GM23338 (cell line): ENCODE data around the gene SIX5. TPM values are rescaled to one million over a fixed set of nuclear protein-coding genes. Genes with fewer than 3 reads are reported as not detected.

Experiments used
- ATAC-seq: fragments of 200-7000 bp; cut with Tn5 transposase; 3 replicates; pipeline ENCODE4 v1.9.1; 2020
- DNase-seq: peaks from one replicate; pipeline ENCODE4 v3.0.0-alpha.2; 2015; ENCODE audit warnings: low spot score
- H2AFZ ChIP-seq: fragments of 200-600 bp; sonication (generic); 2 replicates; pipeline ENCODE4 v1.8.0; 2016; ENCODE audit warnings: antibody characterized with exemption, mild to moderate bottlenecking, moderate library complexity
- H3F3A ChIP-seq: fragments of 200-600 bp; sonication (generic); replicated peaks from 2 replicates; pipeline ENCODE4 v1.8.0; 2017; ENCODE audit warnings: antibody characterized with exemption, mixed run types, low read depth
- H3K27ac ChIP-seq: fragments of 200-600 bp; sonication (generic); 2 replicates; pipeline ENCODE4 v1.6.1; 2016; ENCODE audit warnings: low read depth
- H3K27me3 ChIP-seq: fragments of 200-600 bp; sonication (generic); 2 replicates; pipeline ENCODE4 v1.8.0; 2016; ENCODE audit warnings: mild to moderate bottlenecking, mixed run types, moderate library complexity; ENCODE audit not compliant: insufficient read depth
- H3K36me3 ChIP-seq: fragments of 200-600 bp; sonication (generic); 2 replicates; pipeline ENCODE4 v1.8.0; 2016; ENCODE audit warnings: mild to moderate bottlenecking; ENCODE audit not compliant: insufficient read depth
- H3K4me1 ChIP-seq: fragments of 200-600 bp; sonication (generic); 2 replicates; pipeline ENCODE4 v1.8.0; 2016; ENCODE audit warnings: mild to moderate bottlenecking, moderate library complexity; ENCODE audit not compliant: insufficient read depth
- H3K4me2 ChIP-seq: fragments of 200-600 bp; sonication (generic); 2 replicates; pipeline ENCODE4 v1.7.1; 2017; ENCODE audit warnings: mixed run types
- H3K4me3 ChIP-seq: fragments of 200-600 bp; sonication (generic); 2 replicates; pipeline ENCODE4 v1.6.1; 2016; ENCODE audit warnings: mixed run types
- H3K79me2 ChIP-seq: fragments of 200-600 bp; sonication (generic); replicated peaks from 2 replicates; pipeline ENCODE4 v1.8.0; 2017; ENCODE audit warnings: mild to moderate bottlenecking; ENCODE audit not compliant: insufficient read depth
- H3K9me2 ChIP-seq: fragments of 200-600 bp; sonication (generic); 2 replicates; pipeline ENCODE4 v1.8.0; 2017; ENCODE audit not compliant: insufficient read depth
- H4K20me1 ChIP-seq: fragments of 200-600 bp; sonication (generic); replicated peaks from 2 replicates; pipeline ENCODE4 v1.8.0; 2017; ENCODE audit warnings: mild to moderate bottlenecking; ENCODE audit not compliant: insufficient read depth
- H3K27ac Mint-ChIP-seq: 2 replicates; pipeline ENCODE4 v1.8.0; 2020; ENCODE audit warnings: inconsistent platforms, mild to moderate bottlenecking, moderate library complexity, mixed read lengths
- H3K27me3 Mint-ChIP-seq: 3 replicates; pipeline ENCODE4 v1.8.0; 2022; ENCODE audit warnings: low read depth, mild to moderate bottlenecking, moderate library complexity, mixed read lengths, inconsistent platforms; ENCODE audit not compliant: insufficient read depth, poor library complexity
- H3K36me3 Mint-ChIP-seq: 3 replicates; pipeline ENCODE4 v1.8.0; 2021; ENCODE audit warnings: low read depth, mild to moderate bottlenecking, inconsistent platforms, moderate library complexity, mixed read lengths
- H3K4me1 Mint-ChIP-seq: 3 replicates; pipeline ENCODE4 v1.8.0; 2020; ENCODE audit warnings: mild to moderate bottlenecking, inconsistent platforms, mixed read lengths
- H3K4me3 Mint-ChIP-seq: 3 replicates; pipeline ENCODE4 v1.8.0; 2021; ENCODE audit warnings: moderate library complexity, mild to moderate bottlenecking, inconsistent platforms, mixed read lengths
- H3K9me3 Mint-ChIP-seq: 3 replicates; pipeline ENCODE4 v1.8.0; 2020; ENCODE audit warnings: moderate library complexity, mild to moderate bottlenecking, inconsistent platforms, mixed read lengths
- CREB1 ChIP-seq: fragments of 250-450 bp; sonication (Bioruptor Pico); IDR thresholded peaks from 2 replicates; pipeline ENCODE4 v1.5.0; 2020; ENCODE audit warnings: low read depth, mild to moderate bottlenecking, moderate library complexity
- EZH2phosphoT487 ChIP-seq: fragments of 200-600 bp; sonication (generic); IDR thresholded peaks from one replicate; pipeline ENCODE4 v1.8.1; 2018; ENCODE audit warnings: antibody characterized with exemption; ENCODE audit not compliant: unreplicated experiment
- JUNB ChIP-seq: IDR thresholded peaks from one replicate; pipeline ENCODE4 v1.6.1; 2016; ENCODE audit warnings: antibody characterized with exemption; ENCODE audit not compliant: unreplicated experiment
- POLR2AphosphoS5 ChIP-seq: IDR thresholded peaks from 2 replicates; pipeline ENCODE4 v1.6.1; 2016; ENCODE audit warnings: antibody characterized with exemption, low read depth
- STAT1 ChIP-seq: IDR thresholded peaks from one replicate; pipeline ENCODE4 v1.6.1; 2016; ENCODE audit warnings: antibody characterized with exemption; ENCODE audit not compliant: unreplicated experiment
- ZNF331 ChIP-seq: fragments of 250-450 bp; sonication (Bioruptor Pico); IDR thresholded peaks from 2 replicates; pipeline ENCODE4 v1.5.0; 2020; ENCODE audit warnings: low read depth, mild to moderate bottlenecking, moderate library complexity
- polyA plus RNA-seq: library from polyadenylated mRNA; unstranded; fragments of >200 nt; fragmentation: Nextera tagmentation; extraction: Ambion mirVana; gene quantifications from 2 replicates; pipeline ENCODE4 v1.2.1, GENCODE V29; 2016
- total RNA-seq: library from RNA; depleted of rRNA; stranded (reverse); fragments of >200 nt; shearing (Covaris generic); gene quantifications from 2 replicates; pipeline ENCODE4 v1.2.3, GENCODE V29; 2014
- TF ChIP-seq, protein P1 (sequence below): IDR thresholded peaks from one replicate; pipeline ENCODE4 v1.6.1; 2018; ENCODE audit warnings: antibody characterized with exemption; ENCODE audit not compliant: unreplicated experiment
- TF ChIP-seq, protein P2 (sequence below), 2 experiments: fragments of 200-600 bp in 1 of 2; sonication (generic) in 1 of 2; conservative IDR thresholded peaks; 2 replicates each; pipeline versions ENCODE4 v1.5.1 to v1.6.1; 2016 to 2017; ENCODE audit warnings: antibody characterized with exemption in 2 of 2, low read depth in 2 of 2, mild to moderate bottlenecking in 2 of 2, moderate library complexity in 1 of 2
- TF ChIP-seq, protein P3 (sequence below): fragments of 250-450 bp; sonication (Bioruptor Pico); IDR thresholded peaks from 2 replicates; pipeline ENCODE4 v1.5.0; 2020; ENCODE audit warnings: mild to moderate bottlenecking, moderate library complexity

The SIX5 gene
- total and polyA plus RNA-seq, 2 experiments from 2014 or later = 10.1 to 22.6 TPM

DNA sequence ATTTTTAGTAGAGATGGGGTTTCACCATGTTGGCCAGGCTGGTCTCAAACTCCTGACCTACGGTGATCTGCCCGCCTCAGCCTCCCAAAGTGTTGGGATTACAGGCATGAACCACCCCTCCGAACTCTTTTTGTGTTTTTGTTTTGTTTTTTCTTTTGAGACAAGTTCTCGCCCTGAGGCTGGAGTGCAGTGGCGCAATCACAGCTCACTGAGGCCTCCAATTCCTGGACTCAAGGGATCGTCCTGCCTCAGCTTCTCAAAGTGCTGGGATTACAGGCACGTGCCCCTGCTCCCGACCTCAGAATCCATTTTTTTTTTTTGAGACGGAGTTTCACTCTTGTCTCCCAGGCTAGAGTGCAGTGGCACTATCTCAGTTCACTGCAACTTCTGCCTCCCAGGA, 11.4 kb downstream of the SIX5 start (continued):
- TF ChIP-seq, protein P1, sequence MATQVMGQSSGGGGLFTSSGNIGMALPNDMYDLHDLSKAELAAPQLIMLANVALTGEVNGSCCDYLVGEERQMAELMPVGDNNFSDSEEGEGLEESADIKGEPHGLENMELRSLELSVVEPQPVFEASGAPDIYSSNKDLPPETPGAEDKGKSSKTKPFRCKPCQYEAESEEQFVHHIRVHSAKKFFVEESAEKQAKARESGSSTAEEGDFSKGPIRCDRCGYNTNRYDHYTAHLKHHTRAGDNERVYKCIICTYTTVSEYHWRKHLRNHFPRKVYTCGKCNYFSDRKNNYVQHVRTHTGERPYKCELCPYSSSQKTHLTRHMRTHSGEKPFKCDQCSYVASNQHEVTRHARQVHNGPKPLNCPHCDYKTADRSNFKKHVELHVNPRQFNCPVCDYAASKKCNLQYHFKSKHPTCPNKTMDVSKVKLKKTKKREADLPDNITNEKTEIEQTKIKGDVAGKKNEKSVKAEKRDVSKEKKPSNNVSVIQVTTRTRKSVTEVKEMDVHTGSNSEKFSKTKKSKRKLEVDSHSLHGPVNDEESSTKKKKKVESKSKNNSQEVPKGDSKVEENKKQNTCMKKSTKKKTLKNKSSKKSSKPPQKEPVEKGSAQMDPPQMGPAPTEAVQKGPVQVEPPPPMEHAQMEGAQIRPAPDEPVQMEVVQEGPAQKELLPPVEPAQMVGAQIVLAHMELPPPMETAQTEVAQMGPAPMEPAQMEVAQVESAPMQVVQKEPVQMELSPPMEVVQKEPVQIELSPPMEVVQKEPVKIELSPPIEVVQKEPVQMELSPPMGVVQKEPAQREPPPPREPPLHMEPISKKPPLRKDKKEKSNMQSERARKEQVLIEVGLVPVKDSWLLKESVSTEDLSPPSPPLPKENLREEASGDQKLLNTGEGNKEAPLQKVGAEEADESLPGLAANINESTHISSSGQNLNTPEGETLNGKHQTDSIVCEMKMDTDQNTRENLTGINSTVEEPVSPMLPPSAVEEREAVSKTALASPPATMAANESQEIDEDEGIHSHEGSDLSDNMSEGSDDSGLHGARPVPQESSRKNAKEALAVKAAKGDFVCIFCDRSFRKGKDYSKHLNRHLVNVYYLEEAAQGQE = no peak

DNA sequence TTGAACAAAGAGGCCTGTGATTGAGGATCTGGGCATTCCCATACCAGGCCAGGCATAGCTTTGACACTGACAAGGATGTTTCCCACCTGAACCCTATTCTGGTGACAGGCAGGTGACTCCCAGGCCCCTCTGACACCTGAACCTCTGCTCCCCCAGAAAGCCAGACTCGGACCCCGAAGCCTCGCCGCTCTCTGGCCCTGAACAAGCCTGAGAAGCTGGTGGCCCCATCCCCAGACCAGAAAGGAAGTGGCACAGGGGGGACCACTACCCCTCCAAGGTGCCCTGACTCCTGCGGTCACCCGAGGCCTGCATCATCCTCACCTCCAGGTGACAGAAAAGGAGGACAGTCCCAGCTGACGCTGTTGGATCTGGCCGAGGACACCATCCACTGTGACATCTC, 14.7 kb downstream of the SIX5 start:
- TF ChIP-seq, protein P1 = no peak
- TF ChIP-seq JUNB (no peak), CREB1 (no peak), EZH2phosphoT487 (no peak), ZNF331 (CRISPR knock-in tag) (no peak), POLR2AphosphoS5 (no peak), STAT1 (no peak)
- TF ChIP-seq, protein P2, sequence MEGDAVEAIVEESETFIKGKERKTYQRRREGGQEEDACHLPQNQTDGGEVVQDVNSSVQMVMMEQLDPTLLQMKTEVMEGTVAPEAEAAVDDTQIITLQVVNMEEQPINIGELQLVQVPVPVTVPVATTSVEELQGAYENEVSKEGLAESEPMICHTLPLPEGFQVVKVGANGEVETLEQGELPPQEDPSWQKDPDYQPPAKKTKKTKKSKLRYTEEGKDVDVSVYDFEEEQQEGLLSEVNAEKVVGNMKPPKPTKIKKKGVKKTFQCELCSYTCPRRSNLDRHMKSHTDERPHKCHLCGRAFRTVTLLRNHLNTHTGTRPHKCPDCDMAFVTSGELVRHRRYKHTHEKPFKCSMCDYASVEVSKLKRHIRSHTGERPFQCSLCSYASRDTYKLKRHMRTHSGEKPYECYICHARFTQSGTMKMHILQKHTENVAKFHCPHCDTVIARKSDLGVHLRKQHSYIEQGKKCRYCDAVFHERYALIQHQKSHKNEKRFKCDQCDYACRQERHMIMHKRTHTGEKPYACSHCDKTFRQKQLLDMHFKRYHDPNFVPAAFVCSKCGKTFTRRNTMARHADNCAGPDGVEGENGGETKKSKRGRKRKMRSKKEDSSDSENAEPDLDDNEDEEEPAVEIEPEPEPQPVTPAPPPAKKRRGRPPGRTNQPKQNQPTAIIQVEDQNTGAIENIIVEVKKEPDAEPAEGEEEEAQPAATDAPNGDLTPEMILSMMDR (conservative IDR thresholded peaks at IDR 0.05; ENCODE audit: low read depth in 2 of 2) = no peak
- TF ChIP-seq, protein P3, sequence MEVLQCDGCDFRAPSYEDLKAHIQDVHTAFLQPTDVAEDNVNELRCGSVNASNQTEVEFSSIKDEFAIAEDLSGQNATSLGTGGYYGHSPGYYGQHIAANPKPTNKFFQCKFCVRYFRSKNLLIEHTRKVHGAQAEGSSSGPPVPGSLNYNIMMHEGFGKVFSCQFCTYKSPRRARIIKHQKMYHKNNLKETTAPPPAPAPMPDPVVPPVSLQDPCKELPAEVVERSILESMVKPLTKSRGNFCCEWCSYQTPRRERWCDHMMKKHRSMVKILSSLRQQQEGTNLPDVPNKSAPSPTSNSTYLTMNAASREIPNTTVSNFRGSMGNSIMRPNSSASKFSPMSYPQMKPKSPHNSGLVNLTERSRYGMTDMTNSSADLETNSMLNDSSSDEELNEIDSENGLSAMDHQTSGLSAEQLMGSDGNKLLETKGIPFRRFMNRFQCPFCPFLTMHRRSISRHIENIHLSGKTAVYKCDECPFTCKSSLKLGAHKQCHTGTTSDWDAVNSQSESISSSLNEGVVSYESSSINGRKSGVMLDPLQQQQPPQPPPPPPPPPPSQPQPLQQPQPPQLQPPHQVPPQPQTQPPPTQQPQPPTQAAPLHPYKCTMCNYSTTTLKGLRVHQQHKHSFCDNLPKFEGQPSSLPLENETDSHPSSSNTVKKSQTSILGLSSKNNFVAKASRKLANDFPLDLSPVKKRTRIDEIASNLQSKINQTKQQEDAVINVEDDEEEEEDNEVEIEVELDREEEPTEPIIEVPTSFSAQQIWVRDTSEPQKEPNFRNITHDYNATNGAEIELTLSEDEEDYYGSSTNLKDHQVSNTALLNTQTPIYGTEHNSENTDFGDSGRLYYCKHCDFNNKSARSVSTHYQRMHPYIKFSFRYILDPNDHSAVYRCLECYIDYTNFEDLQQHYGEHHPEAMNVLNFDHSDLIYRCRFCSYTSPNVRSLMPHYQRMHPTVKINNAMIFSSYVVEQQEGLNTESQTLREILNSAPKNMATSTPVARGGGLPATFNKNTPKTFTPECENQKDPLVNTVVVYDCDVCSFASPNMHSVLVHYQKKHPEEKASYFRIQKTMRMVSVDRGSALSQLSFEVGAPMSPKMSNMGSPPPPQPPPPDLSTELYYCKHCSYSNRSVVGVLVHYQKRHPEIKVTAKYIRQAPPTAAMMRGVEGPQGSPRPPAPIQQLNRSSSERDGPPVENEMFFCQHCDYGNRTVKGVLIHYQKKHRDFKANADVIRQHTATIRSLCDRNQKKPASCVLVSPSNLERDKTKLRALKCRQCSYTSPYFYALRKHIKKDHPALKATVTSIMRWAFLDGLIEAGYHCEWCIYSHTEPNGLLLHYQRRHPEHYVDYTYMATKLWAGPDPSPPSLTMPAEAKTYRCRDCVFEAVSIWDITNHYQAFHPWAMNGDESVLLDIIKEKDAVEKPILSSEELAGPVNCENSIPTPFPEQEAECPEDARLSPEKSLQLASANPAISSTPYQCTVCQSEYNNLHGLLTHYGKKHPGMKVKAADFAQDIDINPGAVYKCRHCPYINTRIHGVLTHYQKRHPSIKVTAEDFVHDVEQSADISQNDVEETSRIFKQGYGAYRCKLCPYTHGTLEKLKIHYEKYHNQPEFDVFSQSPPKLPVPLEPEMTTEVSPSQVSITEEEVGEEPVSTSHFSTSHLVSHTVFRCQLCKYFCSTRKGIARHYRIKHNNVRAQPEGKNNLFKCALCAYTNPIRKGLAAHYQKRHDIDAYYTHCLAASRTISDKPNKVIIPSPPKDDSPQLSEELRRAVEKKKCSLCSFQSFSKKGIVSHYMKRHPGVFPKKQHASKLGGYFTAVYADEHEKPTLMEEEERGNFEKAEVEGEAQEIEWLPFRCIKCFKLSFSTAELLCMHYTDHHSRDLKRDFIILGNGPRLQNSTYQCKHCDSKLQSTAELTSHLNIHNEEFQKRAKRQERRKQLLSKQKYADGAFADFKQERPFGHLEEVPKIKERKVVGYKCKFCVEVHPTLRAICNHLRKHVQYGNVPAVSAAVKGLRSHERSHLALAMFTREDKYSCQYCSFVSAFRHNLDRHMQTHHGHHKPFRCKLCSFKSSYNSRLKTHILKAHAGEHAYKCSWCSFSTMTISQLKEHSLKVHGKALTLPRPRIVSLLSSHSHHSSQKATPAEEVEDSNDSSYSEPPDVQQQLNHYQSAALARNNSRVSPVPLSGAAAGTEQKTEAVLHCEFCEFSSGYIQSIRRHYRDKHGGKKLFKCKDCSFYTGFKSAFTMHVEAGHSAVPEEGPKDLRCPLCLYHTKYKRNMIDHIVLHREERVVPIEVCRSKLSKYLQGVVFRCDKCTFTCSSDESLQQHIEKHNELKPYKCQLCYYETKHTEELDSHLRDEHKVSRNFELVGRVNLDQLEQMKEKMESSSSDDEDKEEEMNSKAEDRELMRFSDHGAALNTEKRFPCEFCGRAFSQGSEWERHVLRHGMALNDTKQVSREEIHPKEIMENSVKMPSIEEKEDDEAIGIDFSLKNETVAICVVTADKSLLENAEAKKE (CRISPR knock-in tag) = no peak
- Mint-ChIP-seq H3K36me3 (no peaks in the 10 kb centered on the region), H3K27ac (no peak overlapping the region), H3K4me1 (peaks cover 3% of the 10 kb centered on the region), H3K27me3 (peaks cover 16% of the 10 kb centered on the region), H3K9me3 (no peaks in the 10 kb centered on the region; the same call in 2 of the 3 replicates), H3K4me3 (no peak overlapping the region)
- Histone ChIP-seq H3K9me2 (no peaks in the 10 kb centered on the region), H2AFZ (no peak overlapping the region), H3K4me1 (peaks cover 3% of the 10 kb centered on the region; the same call in 1 of the 2 replicates), H3K4me3 (no peak overlapping the region), H3K27me3 (no peaks in the 10 kb centered on the region), H3K4me2 (no peak overlapping the region), H4K20me1 (no peaks in the 10 kb centered on the region), H3K79me2 (no peaks in the 10 kb centered on the region), H3K27ac (no peak overlapping the region), H3F3A (no peaks in the 10 kb centered on the region), H3K36me3 (no peaks in the 10 kb centered on the region)
- ATAC-seq (no peak), DNase-seq (no peak)
